ENCODE measurements around the gene MPPE1. TPM values are rescaled to one million over a fixed set of nuclear protein-coding genes. Genes with fewer than 3 reads are reported as not detected.

MPPE1 gene
- total RNA-seq, 1 donor from 2014 or later, result 24.6 TPM

- Histone ChIP-seq H3K4me1 (no peaks in the 10 kb centered on the region), H3K9me3 (no peaks in the 10 kb centered on the region), H3K27ac (no peak overlapping the region), H3K36me3 (no peaks in the 10 kb centered on the region), H3K4me3 (no peak overlapping the region), H3K27me3 (no peaks in the 10 kb centered on the region)
- no peak for DNase-seq (ENCODE audit: extremely low spot score in 2 of 2)
- TF ChIP-seq, protein P1, sequence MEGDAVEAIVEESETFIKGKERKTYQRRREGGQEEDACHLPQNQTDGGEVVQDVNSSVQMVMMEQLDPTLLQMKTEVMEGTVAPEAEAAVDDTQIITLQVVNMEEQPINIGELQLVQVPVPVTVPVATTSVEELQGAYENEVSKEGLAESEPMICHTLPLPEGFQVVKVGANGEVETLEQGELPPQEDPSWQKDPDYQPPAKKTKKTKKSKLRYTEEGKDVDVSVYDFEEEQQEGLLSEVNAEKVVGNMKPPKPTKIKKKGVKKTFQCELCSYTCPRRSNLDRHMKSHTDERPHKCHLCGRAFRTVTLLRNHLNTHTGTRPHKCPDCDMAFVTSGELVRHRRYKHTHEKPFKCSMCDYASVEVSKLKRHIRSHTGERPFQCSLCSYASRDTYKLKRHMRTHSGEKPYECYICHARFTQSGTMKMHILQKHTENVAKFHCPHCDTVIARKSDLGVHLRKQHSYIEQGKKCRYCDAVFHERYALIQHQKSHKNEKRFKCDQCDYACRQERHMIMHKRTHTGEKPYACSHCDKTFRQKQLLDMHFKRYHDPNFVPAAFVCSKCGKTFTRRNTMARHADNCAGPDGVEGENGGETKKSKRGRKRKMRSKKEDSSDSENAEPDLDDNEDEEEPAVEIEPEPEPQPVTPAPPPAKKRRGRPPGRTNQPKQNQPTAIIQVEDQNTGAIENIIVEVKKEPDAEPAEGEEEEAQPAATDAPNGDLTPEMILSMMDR (IDR thresholded peaks at IDR 0.05), result no peak
- TF ChIP-seq POLR2A (IDR thresholded peaks at IDR 0.05), result no peak
- no peak for TF ChIP-seq POLR2AphosphoS5 (IDR thresholded peaks at IDR 0.05; ENCODE audit: insufficient read depth in 1 of 2, low read depth in 1 of 2)
- intact Hi-C loops (cut with DNase I), result no loop called here
Observed at GRCh38 chr18:11834772-11835171, 73.3 kb downstream of the MPPE1 start.

Other genes starting within 250 kb of the MPPE1 start
- gene GNAL, start 219.1 kb downstream of the MPPE1 start, total RNA-seq, result 23.3 TPM
- gene CHMP1B, start 56.9 kb downstream of the MPPE1 start, total RNA-seq, result 44.7 TPM
- gene IMPA2, start 73.2 kb upstream of the MPPE1 start, total RNA-seq, result 128 TPM
- gene ANKRD62, start 185.5 kb upstream of the MPPE1 start, total RNA-seq, result 1.2 TPM

All from vagina (tissue), 2 donors.